Neural progenitor cell (in vitro differentiated cells): ENCODE measurements around the gene DHCR24.

Experiments used
- EZH2 ChIP-seq: fragments of 200-600 bp; sonication (generic); IDR thresholded peaks from 2 replicates; pipeline ENCODE4 v1.6.1; 2017; ENCODE audit warnings: antibody characterized with exemption, mild to moderate bottlenecking, moderate library complexity
- EZH2phosphoT487 ChIP-seq: fragments of 200-600 bp; sonication (generic); IDR thresholded peaks from 2 replicates; pipeline ENCODE4 v1.6.1; 2017; ENCODE audit warnings: antibody characterized with exemption
- TF ChIP-seq, protein P1 (sequence below): fragments of 200-600 bp; sonication (generic); IDR thresholded peaks from 2 replicates; pipeline ENCODE4 v1.5.1; 2017; ENCODE audit warnings: antibody characterized with exemption, mild to moderate bottlenecking

DNA sequence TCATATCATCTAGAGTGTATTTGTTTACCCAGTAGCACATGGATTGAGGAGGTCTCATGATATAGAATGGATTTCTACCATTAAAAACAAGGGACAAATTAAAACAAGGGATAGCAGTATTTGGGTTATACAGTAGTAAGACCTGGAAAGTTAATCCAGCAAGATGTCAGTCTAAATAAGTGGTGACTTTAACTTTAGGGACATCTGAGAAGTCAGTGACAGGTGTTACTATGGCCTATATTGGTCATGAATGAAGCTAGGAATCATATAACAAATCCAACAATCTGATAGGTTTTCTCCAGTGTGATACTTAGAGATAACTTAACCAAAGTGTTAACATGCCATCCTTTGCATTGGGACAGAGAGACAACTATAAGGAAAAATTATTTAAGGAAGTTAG, 42.7 kb upstream of the DHCR24 start:
- TF ChIP-seq, protein P1, sequence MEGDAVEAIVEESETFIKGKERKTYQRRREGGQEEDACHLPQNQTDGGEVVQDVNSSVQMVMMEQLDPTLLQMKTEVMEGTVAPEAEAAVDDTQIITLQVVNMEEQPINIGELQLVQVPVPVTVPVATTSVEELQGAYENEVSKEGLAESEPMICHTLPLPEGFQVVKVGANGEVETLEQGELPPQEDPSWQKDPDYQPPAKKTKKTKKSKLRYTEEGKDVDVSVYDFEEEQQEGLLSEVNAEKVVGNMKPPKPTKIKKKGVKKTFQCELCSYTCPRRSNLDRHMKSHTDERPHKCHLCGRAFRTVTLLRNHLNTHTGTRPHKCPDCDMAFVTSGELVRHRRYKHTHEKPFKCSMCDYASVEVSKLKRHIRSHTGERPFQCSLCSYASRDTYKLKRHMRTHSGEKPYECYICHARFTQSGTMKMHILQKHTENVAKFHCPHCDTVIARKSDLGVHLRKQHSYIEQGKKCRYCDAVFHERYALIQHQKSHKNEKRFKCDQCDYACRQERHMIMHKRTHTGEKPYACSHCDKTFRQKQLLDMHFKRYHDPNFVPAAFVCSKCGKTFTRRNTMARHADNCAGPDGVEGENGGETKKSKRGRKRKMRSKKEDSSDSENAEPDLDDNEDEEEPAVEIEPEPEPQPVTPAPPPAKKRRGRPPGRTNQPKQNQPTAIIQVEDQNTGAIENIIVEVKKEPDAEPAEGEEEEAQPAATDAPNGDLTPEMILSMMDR: no peak
- TF ChIP-seq EZH2: no peak
- TF ChIP-seq EZH2phosphoT487: no peak
